Liver (tissue), 3 donors: ENCODE data around the gene WDR36.

Experiments
- EGR1 ChIP-seq, 2 donors: IDR thresholded peaks; 2 replicates each; pipeline ENCODE4 v1.6.1; 2016 to 2018; ENCODE audit warnings: antibody characterized with exemption in 2 of 2, low read depth in 2 of 2
- GABPA ChIP-seq, 2 donors: IDR thresholded peaks in 1 of 2; conservative IDR thresholded peaks in 1 of 2; 2 replicates each; pipeline ENCODE4 v1.6.1; 2016; ENCODE audit warnings: antibody characterized with exemption in 2 of 2, mild to moderate bottlenecking in 1 of 2, moderate library complexity in 1 of 2
- JUND ChIP-seq, 2 donors: IDR thresholded peaks; 2 replicates each; pipeline ENCODE4 v1.6.1; 2016; ENCODE audit warnings: antibody characterized with exemption in 2 of 2
- RAD21 ChIP-seq, 2 donors: IDR thresholded peaks; 2 replicates each; pipeline ENCODE4 v1.6.1; 2016; ENCODE audit warnings: antibody characterized with exemption in 2 of 2, mild to moderate bottlenecking in 2 of 2
- SP1 ChIP-seq: IDR thresholded peaks from 2 replicates; pipeline ENCODE4 v1.6.1; 2018; ENCODE audit warnings: antibody characterized with exemption, mild to moderate bottlenecking
- YY1 ChIP-seq: IDR thresholded peaks from 2 replicates; pipeline ENCODE4 v1.6.1; 2016; ENCODE audit warnings: antibody characterized with exemption, mild to moderate bottlenecking
- TF ChIP-seq, protein P1 (sequence below): fragments of 150-350 bp; IDR thresholded peaks from 2 replicates; pipeline ENCODE4 v1.5.1; 2017; ENCODE audit warnings: improper control_type of control experiment, low read depth, low read length; ENCODE audit not compliant: missing input control
- TF ChIP-seq, protein P2 (sequence below): IDR thresholded peaks from 2 replicates; pipeline ENCODE4 v1.6.1; 2016; ENCODE audit warnings: antibody characterized with exemption
- TF ChIP-seq, protein P3 (sequence below): IDR thresholded peaks from 2 replicates; pipeline ENCODE4 v1.6.1; 2016; ENCODE audit warnings: antibody characterized with exemption, mild to moderate bottlenecking
- donor health status: healthy.
- donor health status: healthy.

DNA sequence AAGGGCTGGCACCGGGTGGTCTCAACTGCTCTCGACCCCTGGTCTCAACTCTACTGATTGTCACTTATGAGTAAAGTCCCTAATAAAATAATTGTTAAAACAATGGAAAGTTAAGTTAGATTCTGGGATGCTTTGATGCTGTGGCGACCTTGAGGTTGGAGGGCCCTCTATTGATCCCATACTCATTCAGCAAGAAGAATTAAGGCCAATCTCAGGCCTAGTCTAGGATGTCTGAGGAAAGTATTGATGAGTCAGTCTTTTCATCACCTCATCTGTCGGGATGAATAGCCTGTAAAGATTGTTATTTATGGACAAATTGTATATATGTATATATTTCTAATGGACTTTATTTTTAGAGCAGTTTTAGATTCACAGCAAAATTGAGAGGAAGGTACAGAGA, 50.8 kb downstream of the WDR36 start:
- TF ChIP-seq RAD21 (IDR thresholded peaks at IDR 0.05) (no peak), GABPA (IDR thresholded peaks at IDR 0.05 in 1 of 2, conservative IDR thresholded peaks at IDR 0.05 in 1 of 2) (no peak), JUND (IDR thresholded peaks at IDR 0.05) (no peak), SP1 (no peak), YY1 (no peak), EGR1 (IDR thresholded peaks at IDR 0.05; ENCODE audit: low read depth in 2 of 2) (no peak)
- TF ChIP-seq, protein P1, sequence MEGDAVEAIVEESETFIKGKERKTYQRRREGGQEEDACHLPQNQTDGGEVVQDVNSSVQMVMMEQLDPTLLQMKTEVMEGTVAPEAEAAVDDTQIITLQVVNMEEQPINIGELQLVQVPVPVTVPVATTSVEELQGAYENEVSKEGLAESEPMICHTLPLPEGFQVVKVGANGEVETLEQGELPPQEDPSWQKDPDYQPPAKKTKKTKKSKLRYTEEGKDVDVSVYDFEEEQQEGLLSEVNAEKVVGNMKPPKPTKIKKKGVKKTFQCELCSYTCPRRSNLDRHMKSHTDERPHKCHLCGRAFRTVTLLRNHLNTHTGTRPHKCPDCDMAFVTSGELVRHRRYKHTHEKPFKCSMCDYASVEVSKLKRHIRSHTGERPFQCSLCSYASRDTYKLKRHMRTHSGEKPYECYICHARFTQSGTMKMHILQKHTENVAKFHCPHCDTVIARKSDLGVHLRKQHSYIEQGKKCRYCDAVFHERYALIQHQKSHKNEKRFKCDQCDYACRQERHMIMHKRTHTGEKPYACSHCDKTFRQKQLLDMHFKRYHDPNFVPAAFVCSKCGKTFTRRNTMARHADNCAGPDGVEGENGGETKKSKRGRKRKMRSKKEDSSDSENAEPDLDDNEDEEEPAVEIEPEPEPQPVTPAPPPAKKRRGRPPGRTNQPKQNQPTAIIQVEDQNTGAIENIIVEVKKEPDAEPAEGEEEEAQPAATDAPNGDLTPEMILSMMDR = no peak
- TF ChIP-seq, protein P2, sequence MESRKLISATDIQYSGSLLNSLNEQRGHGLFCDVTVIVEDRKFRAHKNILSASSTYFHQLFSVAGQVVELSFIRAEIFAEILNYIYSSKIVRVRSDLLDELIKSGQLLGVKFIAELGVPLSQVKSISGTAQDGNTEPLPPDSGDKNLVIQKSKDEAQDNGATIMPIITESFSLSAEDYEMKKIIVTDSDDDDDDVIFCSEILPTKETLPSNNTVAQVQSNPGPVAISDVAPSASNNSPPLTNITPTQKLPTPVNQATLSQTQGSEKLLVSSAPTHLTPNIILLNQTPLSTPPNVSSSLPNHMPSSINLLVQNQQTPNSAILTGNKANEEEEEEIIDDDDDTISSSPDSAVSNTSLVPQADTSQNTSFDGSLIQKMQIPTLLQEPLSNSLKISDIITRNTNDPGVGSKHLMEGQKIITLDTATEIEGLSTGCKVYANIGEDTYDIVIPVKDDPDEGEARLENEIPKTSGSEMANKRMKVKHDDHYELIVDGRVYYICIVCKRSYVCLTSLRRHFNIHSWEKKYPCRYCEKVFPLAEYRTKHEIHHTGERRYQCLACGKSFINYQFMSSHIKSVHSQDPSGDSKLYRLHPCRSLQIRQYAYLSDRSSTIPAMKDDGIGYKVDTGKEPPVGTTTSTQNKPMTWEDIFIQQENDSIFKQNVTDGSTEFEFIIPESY = no peak
- TF ChIP-seq, protein P3, sequence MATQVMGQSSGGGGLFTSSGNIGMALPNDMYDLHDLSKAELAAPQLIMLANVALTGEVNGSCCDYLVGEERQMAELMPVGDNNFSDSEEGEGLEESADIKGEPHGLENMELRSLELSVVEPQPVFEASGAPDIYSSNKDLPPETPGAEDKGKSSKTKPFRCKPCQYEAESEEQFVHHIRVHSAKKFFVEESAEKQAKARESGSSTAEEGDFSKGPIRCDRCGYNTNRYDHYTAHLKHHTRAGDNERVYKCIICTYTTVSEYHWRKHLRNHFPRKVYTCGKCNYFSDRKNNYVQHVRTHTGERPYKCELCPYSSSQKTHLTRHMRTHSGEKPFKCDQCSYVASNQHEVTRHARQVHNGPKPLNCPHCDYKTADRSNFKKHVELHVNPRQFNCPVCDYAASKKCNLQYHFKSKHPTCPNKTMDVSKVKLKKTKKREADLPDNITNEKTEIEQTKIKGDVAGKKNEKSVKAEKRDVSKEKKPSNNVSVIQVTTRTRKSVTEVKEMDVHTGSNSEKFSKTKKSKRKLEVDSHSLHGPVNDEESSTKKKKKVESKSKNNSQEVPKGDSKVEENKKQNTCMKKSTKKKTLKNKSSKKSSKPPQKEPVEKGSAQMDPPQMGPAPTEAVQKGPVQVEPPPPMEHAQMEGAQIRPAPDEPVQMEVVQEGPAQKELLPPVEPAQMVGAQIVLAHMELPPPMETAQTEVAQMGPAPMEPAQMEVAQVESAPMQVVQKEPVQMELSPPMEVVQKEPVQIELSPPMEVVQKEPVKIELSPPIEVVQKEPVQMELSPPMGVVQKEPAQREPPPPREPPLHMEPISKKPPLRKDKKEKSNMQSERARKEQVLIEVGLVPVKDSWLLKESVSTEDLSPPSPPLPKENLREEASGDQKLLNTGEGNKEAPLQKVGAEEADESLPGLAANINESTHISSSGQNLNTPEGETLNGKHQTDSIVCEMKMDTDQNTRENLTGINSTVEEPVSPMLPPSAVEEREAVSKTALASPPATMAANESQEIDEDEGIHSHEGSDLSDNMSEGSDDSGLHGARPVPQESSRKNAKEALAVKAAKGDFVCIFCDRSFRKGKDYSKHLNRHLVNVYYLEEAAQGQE = no peak
